DMS 273 (cell line): Measurements from ENCODE around the gene UFD1.

Experiments
- DNase-seq: peaks from one replicate; lab custom pipeline; 2025; ENCODE audit not compliant: unreplicated experiment; lab: John Stamatoyannopoulos, UW

The UFD1 gene

GRCh38 chr22:19516378-19517170, 37.6 kb upstream of the UFD1 start:
- DNase-seq, result no peak

DNA sequence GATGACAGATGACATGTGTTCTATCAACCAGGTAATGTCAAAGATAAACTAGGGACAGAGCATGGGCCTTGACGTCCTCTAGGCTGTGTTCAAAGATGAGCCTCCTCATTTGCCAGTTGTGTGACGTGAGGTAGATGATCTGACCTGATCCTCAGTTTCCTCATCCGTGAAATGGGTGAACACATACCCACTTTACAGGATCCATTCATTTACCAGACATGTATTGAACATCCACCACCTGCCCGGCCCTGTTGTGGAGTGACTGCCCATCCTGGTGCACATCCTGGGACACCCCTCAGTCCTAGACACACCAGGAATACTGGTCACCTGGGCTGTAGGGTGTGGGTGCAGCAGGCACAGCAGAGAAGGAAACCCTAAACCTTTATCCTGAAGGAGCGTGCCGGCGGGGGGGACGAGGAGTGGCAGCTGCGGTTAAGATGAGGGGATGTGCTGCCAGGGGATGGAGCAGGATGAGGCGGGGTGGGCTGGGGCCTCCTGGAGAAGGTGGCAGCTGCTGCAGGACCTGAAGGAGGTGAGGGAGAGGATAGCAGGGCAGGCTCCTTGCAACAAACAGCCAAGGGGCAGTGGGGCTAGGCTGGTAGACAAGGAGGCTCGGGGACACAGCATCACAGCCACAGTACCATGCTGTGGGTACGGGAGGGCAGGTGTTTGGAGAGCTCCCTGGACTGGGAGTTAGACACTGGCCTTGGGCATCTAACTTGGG, 36.8 kb upstream of the UFD1 start:
- no peak for DNase-seq

DNA sequence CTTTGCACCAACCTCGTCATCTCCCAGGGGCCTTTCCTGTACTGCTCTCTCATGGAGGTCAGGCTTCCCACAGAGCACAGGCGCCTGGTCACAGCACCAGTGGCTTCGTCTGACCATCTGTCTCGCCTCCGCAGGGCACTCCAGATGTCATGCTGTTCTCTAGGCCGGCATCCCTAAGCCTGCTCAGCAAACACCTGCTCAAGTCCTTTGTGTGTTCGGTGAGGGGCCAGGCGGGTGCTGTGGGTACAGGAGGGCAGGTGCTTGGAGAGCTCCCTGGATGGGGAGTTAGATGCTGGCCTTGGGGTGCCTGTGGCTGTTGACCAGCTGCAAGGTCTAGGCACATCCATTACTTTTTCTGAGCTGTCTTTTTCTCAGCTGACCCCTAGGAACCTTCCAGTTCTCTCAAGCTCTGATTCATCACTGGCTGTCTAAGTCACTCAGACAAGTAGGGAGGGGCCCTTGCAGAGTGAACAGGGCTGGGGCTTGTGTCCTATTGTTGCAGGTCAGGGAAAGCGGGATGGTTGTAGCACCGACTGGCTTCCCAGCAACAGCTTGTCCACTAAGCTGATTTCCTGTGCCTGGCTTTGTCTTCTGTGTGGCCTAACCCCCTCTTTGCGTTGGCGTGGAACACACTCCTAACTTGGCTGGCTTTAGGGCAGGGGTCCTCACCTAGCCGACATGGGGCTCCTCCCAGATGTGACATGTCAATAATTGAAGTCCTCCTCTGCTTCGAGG, 36.0 kb upstream of the UFD1 start:
- peak; percentile 93 for DNase-seq

- no peak for DNase-seq
Measured at GRCh38 chr22:19513823-19514222, 34.8 kb upstream of the UFD1 start.

DNA sequence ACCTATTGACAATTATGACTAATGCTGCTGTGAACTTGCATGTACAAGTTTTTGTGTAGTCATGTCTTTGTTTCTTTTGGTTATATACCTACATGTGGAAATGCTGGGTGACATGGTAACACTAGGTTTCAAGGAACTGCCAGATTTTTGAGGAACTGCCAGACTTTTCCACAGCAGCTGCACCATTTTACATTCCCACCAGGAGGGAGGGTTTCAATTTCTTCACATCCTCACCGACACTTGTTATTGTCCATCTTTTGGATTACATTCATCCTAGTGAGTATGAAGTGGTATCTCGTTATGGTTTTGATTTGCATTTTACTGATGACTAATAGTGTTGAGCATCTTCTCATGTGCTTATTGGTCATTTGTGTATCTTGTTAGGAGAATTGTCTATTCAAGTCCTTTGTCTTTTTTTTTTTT, 31.9 kb upstream of the UFD1 start:
- DNase-seq, result no peak

DNA sequence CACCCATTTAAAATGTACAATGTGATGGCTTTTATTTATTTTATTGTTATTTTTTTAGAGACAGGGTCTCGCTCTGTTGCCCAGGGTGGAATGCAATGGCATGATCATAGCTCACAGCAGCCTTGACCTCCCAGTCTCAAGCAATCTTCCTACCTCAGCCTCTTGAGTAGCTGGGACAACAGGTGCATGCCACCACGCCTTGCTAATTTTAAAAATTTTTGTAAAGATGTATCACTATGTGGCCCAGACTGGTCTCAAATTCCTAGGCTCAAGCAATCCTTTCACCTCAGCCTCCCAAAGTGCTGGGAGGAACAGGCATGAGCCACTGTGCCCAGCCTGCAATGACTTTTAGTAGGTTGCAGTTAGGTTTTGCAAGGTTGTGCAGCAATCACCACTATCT, 30.9 kb upstream of the UFD1 start:
- DNase-seq, result no peak

- DNase-seq, result no peak
Measured at GRCh38 chr22:19509191-19509590, 30.2 kb upstream of the UFD1 start.

DNA sequence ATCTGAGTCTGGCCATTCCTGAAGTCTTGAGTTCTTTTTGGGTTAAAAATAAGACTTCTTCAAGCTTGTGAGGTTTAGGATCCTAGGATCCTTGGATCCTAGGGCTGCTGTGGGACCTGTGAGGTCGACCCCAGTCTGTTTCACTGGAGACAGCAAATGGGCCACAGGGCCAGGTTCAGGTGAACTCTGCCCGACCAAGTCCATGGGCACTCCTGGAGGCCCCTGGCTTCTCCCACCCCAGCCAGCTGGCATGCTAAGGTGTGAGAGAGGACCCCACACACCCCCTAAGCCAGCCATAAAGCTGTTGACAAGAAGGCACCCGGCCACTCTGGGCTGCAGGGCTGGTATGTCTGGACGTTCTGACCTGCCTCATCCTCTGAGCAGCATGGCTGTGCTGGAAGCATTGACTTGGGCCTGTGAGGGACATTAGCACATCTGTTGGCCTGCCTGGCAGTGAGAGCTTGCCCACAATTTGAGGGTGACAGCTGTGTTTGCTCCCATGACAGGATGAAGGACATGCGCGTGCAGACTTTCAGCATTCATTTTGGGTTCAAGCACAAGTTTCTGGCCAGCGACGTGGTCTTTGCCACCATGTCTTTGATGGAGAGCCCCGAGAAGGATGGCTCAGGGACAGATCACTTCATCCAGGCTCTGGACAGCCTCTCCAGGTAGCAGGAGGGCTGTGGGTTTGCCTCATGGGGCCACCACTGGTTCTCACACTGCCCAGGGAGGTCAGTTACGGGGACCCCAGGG, 29.2 kb upstream of the UFD1 start:
- DNase-seq, result no peak

GRCh38 chr22:19507534-19507861, 28.5 kb upstream of the UFD1 start:
- DNase-seq, result no peak

DNA sequence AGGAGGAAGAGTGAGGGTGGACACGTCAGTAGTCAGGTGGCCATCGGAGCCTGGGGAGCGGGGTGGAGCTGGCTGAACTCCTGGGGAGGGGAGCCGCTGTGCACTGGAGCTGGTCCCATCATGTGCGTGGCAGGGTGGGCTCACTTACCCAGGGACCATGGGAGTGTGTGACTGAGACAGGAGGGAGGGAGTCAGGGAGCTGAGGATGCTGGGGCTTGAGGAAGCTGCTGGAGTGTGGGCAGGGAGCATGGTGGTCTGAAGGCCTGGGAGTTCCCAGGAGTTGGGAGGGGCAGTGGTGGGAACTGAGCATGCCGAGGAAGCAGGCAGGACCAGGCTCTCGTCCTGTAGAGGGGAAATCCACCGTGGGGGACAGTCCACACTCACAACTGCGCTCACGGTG, 27.2 kb upstream of the UFD1 start:
- no peak for DNase-seq

DNA sequence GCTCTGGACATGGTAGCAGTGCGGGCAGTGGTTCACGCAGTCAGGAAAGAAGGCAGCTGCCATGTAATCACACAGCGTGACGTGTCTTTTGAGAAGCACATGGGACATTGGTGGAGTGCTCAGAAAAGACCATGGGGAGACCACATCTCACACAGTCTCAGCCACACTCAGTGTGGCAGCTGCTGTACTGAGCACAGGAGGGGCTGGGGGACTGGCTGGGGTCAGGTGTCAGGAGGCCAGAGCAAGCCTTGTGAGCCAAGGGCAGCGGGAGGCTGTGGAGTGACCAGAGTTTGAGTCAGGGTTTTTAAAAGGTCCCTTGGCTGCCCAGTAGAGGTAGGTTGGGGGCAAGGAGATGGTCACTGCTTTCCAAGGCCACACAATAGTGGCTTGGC, 26.7 kb upstream of the UFD1 start:
- no peak for DNase-seq

GRCh38 chr22:19504900-19505734, 26.1 kb upstream of the UFD1 start:
- no peak for DNase-seq

DNA sequence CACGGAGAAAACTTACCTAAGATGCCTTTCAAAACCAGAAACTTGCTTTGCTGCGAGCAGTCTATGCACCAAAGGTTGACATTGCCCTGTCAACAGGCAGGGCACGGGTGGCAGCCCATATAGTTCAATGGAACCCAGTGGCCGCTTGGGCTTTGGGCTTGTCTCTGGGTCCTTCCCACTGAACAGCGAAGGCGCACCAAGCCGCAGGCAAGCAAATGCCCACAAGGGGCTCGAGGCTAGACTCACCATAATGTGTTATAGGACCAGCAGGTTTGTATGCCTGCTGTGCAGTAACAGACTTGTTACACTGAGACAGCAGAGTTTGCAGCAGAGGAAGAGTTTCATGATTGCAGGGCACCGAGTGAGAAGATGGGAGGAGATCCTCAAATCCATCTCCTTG, 24.9 kb upstream of the UFD1 start:
- DNase-seq, result peak; percentile 26

DNA sequence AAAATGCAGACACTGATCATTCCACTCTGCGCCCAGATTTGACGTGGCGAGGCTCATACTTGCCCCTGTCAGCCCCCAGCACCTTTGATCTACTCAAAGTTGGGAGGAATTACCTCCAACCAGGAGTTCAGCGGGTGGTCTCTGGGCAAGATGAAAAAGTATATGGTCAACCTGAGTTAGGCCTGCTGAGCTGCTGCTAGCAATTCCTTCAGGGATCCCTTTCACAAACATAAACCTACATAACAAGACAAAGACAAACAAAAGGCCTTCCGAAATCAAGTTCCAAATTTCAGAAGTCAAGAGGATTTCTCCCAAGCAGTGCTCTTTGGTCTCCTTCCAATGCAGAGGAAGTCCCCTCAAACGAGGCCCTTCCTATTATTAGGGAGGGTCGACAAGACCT, 24.4 kb upstream of the UFD1 start:
- no peak for DNase-seq

- no peak for DNase-seq
Measured at GRCh38 chr22:19501897-19502447, 23.0 kb upstream of the UFD1 start.

DNA sequence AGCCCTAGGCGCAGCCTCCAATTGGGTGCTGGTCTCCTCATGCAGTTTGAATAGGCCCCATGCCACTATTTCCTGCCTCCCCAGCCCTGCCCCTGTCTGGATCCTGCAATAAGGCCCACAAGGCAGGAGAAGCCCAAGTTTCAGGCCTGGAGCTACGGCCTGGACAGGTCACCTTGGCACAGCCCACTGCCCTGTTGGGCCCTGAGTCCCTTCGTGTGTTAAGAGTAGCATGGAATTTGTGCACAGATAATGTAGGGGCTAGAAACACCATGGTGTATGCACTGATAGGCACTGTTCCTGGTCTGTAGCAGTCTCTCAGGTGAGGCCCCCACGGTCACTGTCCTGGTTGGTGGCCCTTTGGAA, 20.9 kb upstream of the UFD1 start:
- no peak for DNase-seq

DNA sequence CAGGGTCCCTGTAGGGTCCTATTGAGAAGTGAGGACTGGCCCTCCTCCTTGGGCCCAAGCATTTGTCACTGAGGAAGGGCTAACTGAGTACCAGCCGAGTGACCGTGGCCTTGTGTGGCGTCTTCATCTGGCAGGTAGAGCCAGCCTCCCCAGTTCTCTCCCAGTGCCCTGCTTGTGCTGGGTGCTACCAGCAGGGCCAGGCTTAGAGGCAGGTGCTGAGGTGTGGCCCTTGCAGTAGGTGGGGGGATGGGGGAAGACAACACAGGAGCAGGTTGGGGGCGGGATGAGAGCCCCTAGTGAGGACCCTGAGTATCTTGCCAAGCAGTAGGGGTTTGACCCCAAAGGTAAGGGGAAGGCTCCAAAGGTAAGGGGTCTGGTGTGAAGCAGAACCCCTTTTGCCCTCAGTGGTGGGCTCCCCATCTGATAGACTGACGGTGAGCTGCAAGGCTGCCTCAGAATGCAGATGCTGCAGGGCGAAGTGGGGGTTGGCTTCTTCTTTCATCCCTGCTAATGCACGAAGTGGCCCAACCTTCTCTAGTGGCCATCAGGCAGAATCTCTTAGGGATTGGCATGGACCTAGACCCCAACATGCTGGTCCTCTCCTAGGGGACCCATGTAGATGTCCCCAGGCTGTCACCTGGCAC, 20.4 kb upstream of the UFD1 start:
- no peak for DNase-seq

DNA sequence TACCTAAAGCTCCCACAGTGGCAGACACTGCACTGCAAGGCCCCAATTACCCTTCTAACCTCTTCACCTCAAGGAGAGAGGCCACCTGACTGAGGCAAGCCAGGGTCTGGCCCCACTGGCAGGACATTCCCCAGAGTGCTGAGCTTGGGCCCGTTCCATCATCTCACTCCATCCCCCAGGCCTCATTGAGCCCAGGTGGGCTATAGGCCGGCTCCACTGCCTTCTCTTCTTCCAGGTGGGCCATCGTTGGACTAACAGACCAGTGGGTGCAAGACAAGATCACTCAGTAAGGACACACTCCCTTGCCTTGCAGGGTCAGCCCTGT, 19.8 kb upstream of the UFD1 start:
- no peak for DNase-seq

GRCh38 chr22:19498154-19498865, 19.3 kb upstream of the UFD1 start:
- no peak for DNase-seq
